Suppressor macrophage treated with lipopolysaccharide for 1 hour (primary cell): ENCODE data around the gene CCDC74A.
"Not testable (repeated sequence)": the region's sequence is repeated elsewhere in the genome, so short reads cannot be mapped to it uniquely, and the experiment has no call there.

Experiments
- DNase-seq, 3 donors: peaks; one replicate each; pipeline ENCODE4 v3.0.0-alpha.2; 2020 to 2022

CCDC74A gene

DNA sequence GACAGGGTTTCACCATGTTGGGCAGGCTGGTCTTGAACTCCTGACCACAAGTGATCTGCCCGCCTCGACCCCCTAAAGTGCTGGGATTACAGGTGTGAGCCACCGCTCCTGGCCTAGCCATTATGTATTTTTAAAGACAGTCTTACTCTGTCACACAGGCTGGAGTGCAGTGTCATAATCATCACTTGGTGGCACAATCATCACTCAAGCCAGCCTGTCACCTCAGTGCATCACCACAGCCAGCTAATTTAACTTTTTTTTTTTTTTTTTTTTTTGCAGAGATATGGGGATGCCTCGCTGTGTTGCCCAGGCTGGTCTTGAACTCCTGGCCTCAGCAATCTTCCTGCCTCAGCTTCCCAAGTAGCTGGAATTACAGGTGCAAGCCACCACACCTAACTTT, 24.1 kb upstream of the CCDC74A start:
- not testable (repeated sequence) for DNase-seq

- not testable (repeated sequence) for DNase-seq
Observed at GRCh38 chr2:131504082-131504750, 23.5 kb upstream of the CCDC74A start.

DNA sequence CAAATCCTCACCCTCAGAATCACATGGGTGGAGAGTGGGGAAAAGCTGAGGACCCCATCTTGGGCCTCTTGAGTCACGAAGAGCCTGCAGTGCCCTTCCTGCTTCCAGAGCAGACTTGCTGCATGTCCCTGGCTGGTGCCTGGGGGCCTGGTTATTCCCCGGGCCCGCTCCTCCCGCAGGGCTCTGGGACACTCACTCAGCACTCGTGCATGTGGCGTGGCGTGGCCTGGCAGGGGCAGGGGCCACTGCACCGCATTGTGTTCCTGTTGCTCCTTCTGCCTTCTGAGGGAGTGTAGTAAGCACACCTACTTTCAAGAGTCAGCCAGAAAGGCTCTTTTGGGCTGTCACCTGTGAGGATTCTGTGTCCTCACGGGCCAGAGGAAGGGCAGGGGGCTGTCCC, 18.1 kb upstream of the CCDC74A start:
- DNase-seq: no peak

- not testable (repeated sequence) for DNase-seq
Observed at GRCh38 chr2:131511291-131511968, 16.3 kb upstream of the CCDC74A start.

GRCh38 chr2:131511969-131512870, 15.5 kb upstream of the CCDC74A start:
- DNase-seq: not testable (repeated sequence)

DNA sequence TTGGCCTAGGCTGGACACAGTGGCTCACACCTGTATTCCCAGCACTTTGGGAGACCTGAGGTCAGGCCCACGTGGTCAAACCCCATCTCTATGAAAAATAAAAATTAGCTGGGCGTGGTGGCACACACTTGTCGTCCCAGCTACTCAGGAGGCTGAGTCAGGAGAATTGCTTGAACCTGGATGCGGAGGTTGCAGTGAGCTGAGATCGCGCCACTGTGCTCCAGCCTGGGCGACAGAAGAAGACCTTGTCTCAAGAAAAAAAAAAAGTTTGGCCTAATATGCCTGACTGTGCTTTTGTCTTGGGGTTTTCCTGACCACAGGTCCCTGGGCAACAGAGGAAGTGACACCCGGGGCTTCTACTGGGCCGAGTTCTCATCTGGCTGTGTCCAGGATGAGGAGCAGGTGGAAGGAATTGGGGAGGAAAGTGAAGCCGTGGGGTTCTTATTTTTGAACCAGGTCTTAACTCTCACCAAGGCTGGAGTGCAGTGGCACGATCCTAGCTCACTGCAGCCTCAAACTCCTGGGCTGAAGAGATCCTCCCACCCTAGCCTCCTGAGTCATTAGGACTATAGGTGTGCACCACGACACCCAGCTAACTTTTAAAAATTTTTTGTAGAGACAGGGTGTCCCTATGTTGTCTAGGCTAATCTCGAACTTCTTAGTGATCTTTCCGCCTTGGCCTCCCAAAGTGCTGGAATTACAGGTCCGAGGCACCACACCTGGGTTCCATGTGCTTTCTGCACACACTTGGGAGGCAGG, 13.1 kb upstream of the CCDC74A start:
- DNase-seq: peak in 1 of 3 donors; percentile 17

- DNase-seq: not testable (repeated sequence)
Observed at GRCh38 chr2:131515235-131515634, 12.5 kb upstream of the CCDC74A start.

DNA sequence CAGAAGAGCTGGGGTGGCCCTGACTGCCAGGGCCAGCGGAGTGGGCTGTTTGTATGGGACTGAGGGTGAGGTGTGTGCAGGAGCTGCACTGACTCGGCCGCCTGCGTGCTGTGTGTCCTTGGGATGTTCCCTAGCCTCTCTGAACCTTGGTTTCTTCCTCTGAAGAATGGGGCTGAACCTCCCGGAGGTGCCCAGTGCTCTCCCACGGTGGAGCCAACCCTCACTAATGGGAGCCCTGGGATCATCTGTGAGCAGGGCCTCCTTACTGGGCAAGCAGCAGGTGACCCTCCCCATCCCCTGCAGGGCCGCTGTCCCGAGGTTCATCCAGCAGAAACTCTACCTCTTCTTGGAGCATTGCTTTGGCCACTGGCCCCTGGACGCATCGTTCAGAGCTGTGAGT, 11.7 kb upstream of the CCDC74A start:
- DNase-seq: no peak

DNA sequence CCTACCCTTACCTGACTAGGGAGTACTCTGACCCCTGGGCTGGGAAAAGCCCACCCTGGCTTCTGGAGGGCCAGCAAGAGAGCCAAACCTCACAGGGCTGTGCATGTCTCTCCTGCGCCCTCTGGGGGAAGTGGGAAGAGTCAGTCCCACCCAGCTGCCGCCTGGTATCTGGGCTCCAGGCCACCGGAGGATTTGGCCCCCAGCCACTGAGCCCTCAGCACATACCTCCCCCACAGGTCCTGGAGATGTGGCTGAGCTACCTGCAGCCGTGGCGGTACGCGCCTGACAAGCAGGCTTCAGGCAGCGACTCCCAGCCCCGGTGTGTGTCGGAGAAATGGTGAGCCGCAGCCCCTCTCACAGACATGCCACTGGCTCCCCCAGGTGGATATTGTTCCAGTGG, 11.1 kb upstream of the CCDC74A start:
- not testable (repeated sequence) for DNase-seq

DNA sequence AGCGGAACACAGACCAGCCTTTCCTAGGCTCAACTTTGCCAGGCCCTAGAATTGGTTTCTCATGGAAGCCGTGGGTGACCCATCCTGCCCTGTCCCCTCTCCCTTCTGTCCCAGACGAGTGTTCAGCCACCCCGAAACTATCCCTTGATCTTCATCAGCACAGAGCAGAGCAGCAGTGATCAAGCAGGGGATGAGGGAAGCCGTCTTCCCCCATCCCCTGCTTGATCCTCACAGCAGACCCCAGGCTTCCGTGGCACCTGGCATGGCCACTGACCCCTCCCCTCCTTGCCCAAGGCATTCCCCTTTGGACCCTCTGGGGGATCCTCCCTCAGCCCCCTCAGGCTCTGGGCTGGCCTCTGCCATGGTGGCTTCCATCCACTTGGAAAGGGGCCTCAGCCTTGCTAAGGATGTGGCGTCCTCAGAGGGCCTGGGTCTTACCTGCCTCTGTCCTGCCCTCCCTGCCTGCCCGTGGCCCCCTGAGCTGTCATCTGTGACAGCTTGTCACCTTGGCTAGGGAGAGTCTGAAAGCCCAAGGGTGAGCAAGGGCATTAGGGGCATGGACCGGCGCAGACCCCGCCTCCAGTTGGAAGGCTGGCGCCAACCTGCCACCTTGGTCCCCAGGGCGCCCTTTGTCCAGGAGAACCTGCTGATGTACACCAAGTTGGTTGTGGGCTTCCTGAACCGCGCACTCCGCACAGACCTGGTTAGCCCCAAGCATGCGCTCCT, 10.4 kb upstream of the CCDC74A start:
- no peak for DNase-seq

DNA sequence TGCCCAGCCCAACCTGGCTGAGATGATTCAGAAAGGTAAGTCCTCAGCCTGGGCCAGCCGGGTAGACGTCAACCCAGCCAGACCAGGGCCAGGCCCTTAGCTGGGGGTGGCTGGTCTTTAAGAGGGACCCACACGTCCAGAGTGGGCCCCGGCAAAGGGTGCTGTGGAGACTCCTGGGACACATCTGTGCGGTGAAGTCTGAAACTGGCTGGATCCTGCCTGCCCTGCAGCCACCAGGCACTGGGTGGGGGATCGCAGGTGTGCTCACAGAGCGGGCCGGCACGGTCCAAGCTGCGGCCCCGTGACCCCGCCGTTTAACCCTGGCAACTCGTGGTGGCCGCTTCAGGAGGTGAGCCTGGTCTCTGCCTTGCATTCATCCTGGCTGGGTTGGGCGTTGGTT, 9.8 kb upstream of the CCDC74A start:
- not testable (repeated sequence) for DNase-seq

GRCh38 chr2:131518531-131518930, 9.2 kb upstream of the CCDC74A start:
- not testable (repeated sequence) for DNase-seq

- no peak for DNase-seq
Observed at GRCh38 chr2:131519466-131519865, 8.2 kb upstream of the CCDC74A start.

GRCh38 chr2:131519871-131520470, 7.7 kb upstream of the CCDC74A start:
- DNase-seq: not testable (repeated sequence)

GRCh38 chr2:131520526-131520925, 7.2 kb upstream of the CCDC74A start:
- DNase-seq: no peak

DNA sequence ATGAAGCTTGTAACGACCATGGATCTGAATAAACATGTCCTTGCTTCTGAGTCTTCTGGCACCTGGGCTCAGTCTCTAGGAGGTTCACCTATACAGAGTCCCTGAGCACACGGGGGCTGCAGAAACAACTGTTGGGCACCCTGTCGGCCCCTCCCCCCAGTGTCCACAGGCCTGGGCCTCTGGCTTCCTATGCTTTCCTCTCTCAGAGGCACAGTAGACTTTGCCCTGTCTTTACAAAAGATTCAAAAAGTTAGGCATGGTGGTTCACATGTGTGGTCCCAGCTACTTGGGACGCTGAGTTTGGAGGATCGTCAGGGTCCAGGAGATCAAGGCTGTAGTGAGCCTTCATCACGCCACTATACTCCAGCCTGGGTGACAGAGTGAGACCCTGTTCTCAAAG, 6.2 kb upstream of the CCDC74A start:
- not testable (repeated sequence) for DNase-seq

- no peak for DNase-seq
Observed at GRCh38 chr2:131521961-131522781, 5.5 kb upstream of the CCDC74A start.

- not testable (repeated sequence) for DNase-seq
Observed at GRCh38 chr2:131525256-131525655, 2.4 kb upstream of the CCDC74A start.

DNA sequence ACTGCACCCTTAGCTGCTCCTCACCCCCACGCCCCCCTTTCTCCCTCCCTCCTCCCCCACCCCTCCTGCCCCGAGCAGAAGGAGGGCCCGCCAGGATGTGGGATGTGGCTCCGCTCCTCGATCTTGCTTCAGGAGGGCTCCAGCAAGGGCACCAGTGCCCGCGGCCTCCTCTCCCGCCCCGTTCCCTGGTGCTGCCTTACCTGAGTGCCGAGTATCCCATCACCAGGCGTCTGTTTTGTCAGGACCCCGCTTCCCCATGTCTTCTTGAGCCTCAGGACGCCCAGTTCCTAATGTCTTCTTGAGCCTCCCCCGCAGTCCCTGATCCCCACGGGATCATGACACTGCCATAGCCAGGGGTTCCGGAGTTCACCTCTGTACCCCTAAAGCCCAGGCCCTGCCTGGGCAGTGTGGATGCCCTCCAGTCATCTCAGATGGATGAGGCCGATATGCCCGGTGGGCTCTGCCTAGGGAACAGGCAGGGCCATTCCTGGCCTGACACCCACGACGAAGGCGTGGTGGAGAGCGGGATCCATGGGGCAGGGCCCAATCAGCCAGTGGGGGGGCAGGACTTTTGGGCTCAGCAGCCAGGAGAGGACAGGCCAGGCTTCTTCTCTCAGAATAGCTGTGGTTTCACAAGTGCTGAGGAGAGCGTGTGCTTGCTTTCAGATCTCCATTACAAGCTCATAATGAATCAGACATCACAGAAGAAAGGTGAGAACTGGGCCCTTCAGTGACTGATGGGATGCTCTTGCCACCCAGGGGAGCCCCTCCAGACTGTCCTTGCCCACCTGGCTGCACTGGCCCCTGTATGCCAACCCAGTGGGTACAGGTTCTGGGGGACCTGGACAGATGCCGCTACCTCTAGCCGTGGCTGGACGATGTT, 1.5 kb downstream of the CCDC74A start:
- DNase-seq: not testable (repeated sequence)
